Hindlimb muscle (tissue), 1 donor: ENCODE measurements around the gene TMEM81. TPM values are rescaled to one million over a fixed set of nuclear protein-coding genes. Genes with fewer than 3 reads are reported as not detected.

Experiments used
- DNase-seq: peaks from one replicate; pipeline ENCODE4 v3.0.0-alpha.2; 2013
- polyA plus RNA-seq: library from polyadenylated mRNA; unstranded; fragments of 120-200 nt; gene quantifications from one replicate; pipeline ENCODE4 v1.2.1, GENCODE V29; 2013; ENCODE audit not compliant: insufficient read length

Gene TMEM81
- polyA plus RNA-seq, 1 donor = 1.7 TPM

GRCh38 chr1:205058853-205059252, 25.4 kb downstream of the TMEM81 start:
- DNase-seq = no peak

DNA sequence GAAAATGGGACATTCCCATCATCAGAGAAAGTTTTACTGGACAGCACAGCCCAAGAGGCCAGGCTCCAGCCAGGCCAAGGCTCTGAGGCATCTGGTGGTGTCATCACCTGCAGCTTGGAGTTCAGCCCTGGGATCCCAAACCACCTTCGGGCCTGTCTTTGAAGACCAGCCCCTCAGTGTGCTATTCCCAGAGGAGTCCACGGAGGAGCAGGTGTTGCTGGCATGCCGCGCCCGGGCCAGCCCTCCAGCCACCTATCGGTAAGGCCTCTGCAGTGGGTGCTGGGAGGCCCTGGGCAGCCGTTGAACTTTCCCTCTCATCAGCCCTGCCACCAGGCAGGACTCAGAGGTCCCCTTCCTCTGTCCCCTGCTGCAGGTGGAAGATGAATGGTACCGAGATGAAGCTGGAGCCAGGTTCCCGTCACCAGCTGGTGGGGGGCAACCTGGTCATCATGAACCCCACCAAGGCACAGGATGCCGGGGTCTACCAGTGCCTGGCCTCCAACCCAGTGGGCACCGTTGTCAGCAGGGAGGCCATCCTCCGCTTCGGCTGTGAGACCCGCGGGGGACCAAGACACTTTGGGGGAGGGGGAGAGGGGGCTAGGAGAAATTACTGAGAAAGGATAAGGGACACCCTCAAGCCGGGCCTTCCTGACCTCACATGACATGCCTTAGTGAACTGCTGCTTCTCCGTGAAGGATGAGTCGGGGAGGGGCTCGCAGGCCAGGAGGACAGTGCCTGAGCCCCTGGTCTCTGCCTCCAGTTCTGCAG, 26.3 kb downstream of the TMEM81 start:
- DNase-seq = no peak

DNA sequence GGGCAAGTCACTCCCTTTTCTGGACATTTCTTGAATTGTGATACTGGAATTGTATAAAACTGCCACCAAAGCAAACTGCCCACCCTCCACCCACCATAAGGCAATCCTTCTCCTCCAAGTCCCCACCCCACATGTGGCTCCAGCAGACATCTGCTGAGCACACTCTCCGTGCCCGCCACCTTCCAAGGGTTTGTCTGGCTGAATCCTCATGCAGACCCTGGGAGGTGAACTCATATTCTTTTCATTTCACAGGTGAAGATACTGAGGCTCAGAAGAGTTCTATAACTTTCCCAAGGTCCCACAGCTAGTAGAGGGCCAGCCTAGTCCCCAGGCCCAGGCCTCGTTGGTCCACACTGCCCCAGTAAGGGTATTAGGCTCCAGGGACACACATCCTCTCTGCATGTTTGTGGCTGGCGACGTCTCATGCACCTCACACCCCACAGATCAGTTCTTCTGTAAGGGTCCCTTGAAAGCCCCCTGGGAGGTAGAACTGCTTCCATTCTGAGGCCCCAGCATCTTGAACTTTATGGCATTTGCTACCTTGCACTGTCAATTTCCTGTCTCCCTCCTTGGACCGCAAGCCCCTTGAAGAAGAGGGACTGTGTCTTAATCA, 27.2 kb downstream of the TMEM81 start:
- no peak for DNase-seq

- no peak for DNase-seq
These were observed 28.1 kb downstream of the TMEM81 start for GRCh38 chr1:205056188-205056611.

GRCh38 chr1:205054013-205054412, 30.2 kb downstream of the TMEM81 start:
- DNase-seq = no peak

- no peak for DNase-seq
These were observed 31.0 kb downstream of the TMEM81 start for GRCh38 chr1:205053296-205053695.

- no peak for DNase-seq
These were observed 31.6 kb downstream of the TMEM81 start for GRCh38 chr1:205052690-205053089.

- no peak for DNase-seq
These were observed 34.8 kb downstream of the TMEM81 start for GRCh38 chr1:205049479-205049878.

- no peak for DNase-seq
These were observed 35.9 kb downstream of the TMEM81 start for GRCh38 chr1:205048382-205048781.

DNA sequence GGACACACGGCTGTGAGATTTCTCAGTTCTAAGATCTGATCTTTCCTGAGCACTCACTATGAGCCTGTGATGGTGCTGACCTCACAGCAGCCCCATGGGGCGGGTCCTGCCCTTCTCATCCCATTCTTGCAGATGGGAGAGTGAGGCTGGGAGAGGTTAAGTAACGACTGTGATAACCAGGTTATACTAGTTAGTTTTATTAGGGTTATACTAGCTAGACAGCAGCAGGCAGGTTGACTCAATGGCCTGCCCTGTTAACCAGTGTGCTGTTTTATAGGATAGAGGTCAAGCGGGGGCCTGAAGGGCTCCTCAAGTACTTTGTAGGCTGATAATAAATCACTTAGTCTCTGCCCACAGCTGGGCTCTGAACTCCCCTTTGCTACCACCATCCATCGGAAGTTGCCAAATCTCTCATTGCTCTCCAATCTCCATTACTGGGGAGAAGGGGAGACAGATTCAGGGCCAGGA, 36.5 kb downstream of the TMEM81 start:
- no peak for DNase-seq

GRCh38 chr1:205046870-205047269, 37.4 kb downstream of the TMEM81 start:
- no peak for DNase-seq

DNA sequence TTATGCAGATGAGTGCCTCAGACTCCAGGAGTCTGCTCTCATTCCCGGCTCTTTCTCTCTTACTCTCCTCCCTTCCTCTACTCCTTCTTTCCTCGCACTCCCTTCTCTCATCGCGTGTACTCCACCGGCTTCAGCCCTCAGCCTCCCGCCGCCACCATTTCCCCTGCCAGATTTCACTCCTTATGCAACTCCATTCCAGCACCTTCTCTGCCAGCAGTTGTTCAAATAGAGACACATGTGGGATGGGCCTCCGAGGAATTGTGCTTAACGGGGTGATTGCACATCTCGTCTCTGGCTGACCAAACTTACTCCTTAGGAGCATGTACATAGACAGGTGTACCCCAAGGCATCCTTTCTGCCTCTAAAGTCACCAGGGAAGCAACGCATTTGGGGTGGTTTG, 39.1 kb downstream of the TMEM81 start:
- DNase-seq = no peak

GRCh38 chr1:205044741-205045140, 39.5 kb downstream of the TMEM81 start:
- DNase-seq = no peak

GRCh38 chr1:205043866-205044265, 40.4 kb downstream of the TMEM81 start:
- DNase-seq = no peak

- no peak for DNase-seq
These were observed 41.1 kb downstream of the TMEM81 start, which contains the start of gene CNTN2 for GRCh38 chr1:205042911-205043806. CNTN2 (plus strand) TSS chr1:205043212; CDS start chr1:205053186, 9,974 bp downstream.

DNA sequence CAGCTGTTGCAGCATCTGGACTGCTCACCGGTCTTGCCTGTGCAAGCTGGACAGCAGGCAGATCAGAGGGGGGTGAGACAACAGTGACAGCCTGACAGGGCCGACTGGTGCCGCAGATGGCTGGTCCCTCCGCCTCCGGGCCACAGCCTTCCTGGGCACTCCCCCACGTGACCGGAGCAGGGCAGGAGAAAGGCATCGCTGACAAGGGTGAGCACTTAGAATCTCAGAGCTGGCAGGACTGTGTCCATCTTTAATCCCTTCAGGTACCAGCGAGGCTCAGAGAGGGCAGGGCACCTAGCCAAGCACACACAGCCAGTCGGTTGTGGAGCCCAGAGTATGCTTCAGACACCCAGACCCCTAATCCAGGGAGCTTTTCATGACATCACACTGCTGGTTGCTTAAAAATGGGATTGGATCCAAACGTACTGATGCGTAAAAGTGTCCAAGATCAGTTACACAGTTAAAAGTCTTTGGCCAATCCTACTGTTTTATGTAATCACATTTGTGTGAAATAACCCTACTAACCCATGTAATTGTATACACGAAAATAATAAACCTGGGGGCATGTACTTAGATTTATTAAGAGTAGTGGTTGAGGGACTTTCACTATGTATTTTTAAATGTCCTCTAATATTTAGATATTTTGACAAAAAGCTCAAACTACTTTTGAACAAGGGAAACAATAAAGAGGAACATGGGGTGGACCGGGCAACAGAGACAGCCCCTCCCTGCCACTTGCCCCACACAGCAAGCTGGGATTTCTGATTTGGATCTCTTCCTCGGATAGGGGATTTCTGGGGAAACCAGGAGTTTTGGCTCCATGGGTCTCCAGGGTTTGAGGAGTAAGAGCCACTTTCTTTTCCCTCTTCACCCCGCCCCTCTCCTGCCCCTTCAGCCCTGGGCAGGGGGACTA, 42.0 kb downstream of the TMEM81 start:
- DNase-seq = no peak

DNA sequence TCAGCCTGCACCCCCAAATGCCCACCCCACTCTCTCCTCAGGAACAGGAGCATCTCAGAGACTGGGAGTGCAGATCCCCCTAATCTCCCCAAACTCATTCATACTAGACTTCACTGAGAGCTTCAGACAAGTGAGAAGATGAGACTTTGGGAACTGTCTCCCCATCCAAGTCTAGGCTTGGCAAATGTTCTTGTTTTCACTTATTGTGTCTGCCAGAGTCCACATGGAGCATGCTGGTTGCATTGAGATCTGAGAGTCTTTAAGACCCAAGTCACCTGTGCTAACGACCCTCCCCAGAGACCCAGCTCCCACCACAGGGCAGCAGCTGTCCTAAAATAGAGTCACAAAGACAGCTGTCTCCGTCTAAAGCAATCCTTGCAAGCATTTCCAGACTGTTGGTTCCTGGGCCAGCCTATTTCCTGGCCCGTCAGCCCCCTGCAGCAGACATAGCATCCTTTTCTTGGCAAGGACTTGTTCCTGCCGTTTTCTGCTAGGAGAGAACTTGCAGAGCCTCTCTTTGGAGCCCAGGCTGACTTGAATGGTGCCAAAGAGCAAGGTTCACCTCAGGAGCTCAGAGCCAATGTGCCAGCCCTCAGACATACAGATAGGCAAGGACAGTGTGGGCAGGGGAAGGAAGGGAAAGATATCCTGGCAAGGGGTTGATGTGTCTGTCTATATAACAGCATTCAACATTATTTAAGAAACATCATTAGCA, 43.1 kb downstream of the TMEM81 start:
- DNase-seq = no peak

DNA sequence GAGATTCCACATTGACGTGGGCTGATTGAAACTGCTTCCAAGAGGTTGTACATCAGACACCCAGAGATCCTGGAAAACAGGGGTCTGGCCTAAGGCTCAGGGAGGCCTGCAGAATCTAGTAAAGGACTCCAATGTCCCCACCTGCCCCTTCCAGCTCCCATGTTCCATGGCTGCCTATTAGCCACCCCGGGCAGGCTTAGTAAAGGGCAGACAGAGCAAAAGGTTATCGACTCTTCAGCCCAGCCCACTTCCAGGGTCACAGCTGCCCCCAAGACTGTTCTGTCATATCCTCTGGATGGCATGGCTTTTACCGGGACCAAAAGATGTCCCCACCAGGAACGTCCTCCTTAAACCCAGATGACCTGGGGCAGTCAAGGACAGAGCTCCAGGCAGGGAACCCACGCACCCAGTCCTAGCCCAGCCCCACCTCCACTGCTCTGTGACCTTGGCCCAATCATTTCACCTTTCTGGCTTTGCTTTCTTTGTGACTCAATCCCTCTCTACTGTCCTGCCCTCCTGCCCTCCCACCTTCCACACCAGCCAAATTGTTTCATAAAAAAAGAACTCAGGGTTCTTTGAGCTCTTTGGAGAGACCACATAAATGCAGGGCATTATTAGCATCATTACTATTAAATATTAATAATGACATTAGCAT, 46.0 kb downstream of the TMEM81 start:
- DNase-seq = no peak

DNA sequence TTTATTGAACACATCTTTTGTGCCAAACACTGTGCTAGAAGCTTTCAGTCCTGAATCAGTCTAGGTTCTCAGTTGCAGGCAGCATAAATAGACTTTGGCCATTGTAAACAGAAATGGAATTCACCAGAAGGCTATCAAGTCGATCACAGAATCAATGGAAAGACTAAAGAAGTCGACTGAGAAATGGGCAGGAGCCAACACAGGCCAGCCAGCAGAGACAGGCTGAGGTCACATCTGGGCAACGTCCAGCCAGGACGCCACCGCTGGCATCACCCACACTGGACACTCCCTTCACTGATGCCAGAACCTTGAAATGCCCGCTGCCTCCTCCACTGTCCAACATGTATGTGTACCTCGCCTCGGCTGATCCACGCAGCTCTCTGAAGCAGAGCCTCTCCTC, 46.7 kb downstream of the TMEM81 start:
- no peak for DNase-seq
